DMS153 (cell line): ENCODE data around the gene PMEL.
"Not testable (repeated sequence)": the region's sequence is repeated elsewhere in the genome, so short reads cannot be mapped to it uniquely, and the experiment has no call there.

Experiments used
- DNase-seq: peaks from one replicate; lab custom pipeline; 2025; lab: John Stamatoyannopoulos, UW

PMEL gene

DNA sequence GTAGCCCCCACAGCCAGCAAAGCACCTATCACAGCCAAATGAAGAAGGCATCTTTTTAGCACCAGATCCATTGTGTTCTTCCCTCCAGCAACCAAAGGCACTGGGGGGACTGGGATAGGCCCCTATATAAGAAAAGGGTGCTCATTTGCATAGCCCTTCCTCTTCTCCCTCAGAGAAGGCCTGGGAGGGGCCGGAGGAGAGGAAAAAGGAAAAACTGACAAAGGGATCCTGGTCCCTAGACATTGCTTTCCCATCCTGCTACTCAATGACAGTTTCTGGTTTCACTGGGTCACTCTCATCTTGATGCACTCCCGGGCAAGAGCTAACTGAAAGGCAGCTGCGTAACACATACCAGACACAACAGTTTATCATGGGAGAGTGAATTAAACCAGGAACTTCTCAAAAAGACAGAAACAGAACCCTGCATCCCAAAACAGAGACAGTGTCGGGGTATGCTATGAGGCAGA lies at the start of gene PMEL:
PMEL (minus strand) TSS at position 102 of the 467 bp plus-strand sequence; CDS start at position 71, 31 bp downstream.
- DNase-seq: no peak

GRCh38 chr12:56014205-56014604 lies 48.4 kb upstream of the PMEL start:
- no peak for DNase-seq

DNA sequence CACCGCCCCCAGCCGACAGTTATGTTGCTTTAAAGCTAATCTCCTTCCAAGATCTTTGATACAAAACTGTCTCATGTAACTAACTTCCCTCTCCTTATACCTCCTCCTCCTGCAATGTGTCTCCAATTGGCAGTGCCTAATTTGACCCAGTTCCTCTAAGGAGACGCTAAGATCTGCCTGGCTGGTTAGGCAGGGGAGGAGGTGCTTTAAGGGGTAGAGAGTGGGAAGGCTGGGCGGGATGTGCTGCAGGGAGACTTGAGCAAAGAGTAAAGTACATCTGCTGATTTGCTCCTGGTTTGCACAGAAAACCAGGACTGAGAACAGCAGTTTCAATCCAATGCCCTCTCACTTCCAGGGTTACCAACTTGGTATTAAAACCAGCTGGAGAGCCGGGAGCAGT lies 47.6 kb upstream of the PMEL start:
- DNase-seq: no peak

DNA sequence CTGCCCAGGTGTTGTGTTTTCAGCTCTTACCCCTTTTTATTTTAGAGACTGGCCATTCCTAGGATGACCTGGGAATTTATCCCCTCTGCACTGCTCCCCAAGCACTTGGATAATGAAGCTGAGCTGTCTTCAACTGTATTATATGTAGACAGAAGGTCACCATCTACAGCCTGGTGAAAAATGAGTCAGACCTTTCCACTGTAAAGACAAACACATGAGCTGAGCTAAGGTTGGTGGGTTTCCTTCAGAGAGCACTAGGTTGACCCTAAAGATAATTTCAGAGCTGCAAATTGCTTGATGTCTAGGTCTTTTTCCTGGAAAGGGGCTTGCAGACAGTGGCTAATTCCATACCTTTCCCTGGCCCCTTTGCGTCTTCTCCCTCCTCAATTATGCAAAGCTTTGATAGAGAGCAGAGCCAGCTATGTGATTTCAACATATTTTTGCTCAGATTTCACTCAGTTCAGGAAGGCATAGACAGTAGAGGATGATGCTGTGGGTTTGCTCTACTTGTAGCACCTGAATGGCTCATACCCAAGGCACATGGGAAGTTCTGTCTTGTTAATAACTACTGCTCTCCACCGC lies 45.8 kb upstream of the PMEL start:
- DNase-seq: no peak

GRCh38 chr12:56010111-56010570 lies 44.3 kb upstream of the PMEL start:
- DNase-seq: no peak

DNA sequence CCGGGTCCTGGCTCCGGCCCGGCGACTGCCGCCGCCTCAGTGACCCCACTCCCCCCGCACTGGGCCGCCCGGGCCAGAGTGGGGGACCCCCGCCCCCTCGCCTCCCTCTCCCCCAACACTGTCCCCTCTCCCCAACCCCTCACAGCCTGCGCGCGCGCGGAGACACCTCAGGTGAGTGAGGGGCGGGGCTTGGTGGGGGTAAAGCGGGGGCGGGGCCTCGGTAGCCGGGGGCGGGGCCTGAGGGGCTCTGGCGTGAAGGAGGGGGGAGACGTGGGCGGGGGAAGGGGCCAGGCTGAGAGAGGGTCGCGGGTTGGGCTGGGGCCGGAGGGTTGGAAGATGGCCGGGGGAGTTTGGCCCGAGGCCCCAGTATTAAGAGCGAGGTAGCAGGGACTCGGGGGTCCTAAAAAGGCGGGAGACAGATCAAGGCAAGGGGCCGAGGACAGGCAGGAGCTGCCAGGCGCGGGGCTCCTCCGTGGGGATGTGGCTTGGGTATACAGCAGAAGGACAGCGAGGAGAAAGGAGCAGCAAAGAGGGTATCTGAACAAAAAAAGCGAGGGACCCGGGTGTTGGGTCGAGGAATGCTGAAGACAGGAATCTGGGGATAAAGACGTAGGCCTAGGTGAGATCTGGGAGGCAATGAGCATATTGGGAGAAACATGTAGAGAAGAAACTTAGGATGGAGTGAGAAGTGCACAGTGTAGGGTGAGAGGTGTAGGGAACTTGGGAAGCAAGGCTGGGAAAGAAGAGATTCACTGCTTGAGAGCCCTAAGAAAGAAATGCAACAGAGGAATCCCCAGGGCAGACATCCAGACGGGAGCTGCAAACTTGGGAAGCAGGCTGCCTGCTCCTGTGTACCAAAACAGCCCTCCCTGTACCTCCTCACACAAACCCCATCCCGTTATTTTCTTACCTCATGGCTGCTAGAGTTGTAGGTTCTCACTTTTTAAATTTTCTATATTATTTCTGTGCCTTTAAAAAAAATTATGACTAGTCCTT lies 42.0 kb upstream of the PMEL start:
- DNase-seq: no peak

DNA sequence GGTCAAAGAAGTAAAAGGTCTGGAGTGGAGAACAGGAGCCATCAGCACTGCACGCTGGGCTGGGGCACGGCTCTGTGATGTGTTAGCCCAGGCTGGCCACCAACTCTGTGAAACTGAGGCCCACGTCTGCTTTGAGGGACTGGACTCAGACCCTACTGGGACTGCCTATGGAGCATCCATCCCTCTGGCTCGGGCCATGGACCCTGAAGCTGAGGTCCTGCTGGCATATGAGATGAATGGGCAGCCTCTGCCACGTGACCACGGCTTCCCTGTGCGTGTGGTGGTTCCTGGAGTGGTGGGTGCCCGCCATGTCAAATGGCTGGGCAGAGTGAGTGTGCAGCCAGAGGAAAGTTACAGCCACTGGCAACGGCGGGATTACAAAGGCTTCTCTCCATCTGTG lies 38.4 kb upstream of the PMEL start:
- DNase-seq: no peak

GRCh38 chr12:56003376-56003775 lies 37.5 kb upstream of the PMEL start:
- DNase-seq: not testable (repeated sequence)

DNA sequence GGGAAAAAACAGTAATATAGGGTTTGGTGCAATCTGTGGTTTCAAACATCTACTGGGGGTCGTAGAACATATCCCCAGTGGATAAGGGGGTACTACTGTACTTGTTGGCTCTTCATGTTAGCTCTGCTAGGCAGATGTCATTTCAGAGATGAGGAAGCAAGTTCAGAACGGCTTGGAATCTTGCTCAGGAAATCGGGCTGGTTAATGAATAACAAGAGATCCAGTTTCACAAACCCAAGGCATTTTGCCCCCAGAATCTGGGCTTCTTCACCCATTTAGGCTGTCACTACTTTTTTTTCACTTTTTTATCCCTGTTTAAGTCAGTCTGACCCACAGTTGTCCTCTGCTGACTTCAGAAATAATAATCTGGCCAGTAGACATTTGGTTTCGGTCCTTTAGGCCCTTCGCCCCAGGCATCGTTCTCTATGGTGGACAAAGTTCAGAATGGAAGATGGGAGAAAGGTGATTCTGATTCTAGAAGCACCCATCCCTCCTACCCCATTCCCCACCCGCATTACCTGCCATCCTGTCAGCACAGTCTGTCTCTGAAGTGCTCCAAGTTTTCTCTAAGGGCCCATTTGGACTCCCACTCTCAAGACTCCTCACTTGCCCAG lies 35.8 kb upstream of the PMEL start:
- no peak for DNase-seq

GRCh38 chr12:55999999-56000540 lies 34.2 kb upstream of the PMEL start:
- DNase-seq: not testable (repeated sequence)

GRCh38 chr12:55999522-55999921 lies 33.7 kb upstream of the PMEL start:
- DNase-seq: not testable (repeated sequence)

DNA sequence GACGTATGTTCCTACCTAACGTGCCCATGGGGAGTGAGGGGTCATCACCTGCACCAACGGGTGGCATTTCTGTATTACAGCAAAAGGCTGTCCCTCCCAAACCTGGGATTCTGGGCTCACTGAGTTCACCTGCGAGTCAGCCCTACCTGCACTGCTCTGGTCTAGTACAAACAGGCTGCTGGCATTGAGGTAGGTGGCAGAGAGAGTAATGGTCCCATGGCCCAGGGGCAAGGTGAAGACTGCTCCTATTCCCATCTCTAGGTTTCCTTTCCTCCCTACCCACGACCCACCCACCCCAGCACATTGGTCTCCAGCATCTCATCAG lies 31.7 kb upstream of the PMEL start:
- DNase-seq: no peak

GRCh38 chr12:55996715-55997534 lies 31.1 kb upstream of the PMEL start, which contains the start of gene SUOX:
Gene SUOX (plus strand): TSS chr12:55997276. CDS start chr12:56002222, 4,946 bp downstream.
- DNase-seq: peak; percentile 87

- DNase-seq: peak; percentile 38
Observed at GRCh38 chr12:55996201-55996714, 30.4 kb upstream of the PMEL start.

GRCh38 chr12:55995366-55995765 lies 29.5 kb upstream of the PMEL start:
- DNase-seq: no peak

GRCh38 chr12:55993230-55993853 lies 27.5 kb upstream of the PMEL start:
- DNase-seq: no peak

DNA sequence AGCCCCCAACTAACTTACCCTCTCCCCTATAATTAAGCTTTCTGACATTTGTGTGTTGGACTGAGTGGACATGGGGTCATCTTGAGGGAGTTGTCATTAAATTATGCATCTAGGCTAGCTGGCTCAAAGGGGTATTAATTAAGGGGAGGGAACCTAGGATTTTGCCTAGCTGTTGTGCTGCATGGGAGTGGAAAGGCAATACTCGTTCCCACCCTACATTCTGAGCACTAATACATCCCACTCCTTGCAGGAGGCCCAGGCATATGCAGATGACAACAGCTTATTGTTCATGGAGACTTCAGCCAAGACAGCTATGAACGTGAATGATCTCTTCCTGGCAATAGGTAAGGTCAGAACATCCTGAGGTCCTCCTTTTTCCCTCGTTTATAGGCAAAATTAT lies 25.3 kb upstream of the PMEL start:
- DNase-seq: no peak

GRCh38 chr12:55985976-55986375 lies 20.1 kb upstream of the PMEL start:
- DNase-seq: not testable (repeated sequence)

DNA sequence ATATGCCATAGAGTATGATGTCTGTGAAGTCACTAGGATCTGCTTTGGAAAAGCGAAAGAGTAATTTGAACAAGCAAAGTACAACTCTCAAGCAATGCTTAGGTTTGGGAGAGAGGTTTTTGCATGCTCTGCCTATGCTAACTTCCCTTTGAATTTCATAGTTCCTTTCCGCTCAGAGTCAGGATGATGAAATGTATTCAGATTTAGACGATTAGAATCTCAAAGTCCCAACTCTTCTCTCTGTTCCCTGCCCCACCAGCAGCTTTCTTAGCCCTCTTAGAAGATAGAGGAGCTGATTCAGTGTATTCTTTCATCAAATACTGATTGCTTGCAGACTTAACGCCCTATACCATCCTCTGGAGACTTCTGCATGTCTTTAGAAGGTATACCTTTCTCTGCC lies 19.5 kb upstream of the PMEL start:
- DNase-seq: no peak

DNA sequence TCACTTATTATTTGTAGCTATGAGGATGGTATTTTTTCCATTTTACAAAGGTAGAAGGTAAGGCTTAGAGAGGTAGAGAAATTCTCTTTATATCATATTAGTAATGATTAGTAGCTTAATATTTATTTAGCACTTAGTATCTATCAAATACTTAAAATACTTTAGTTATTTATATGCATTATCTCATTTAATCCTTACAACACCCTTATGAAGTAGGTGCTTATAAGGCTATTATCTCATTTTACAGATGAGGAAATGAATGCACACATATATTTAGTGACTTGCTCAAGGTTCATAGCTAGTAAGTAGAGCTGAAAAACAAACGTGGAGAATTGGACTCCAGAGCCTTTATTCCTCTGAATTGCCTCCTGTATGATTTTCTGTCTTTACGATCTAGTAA lies 19.0 kb upstream of the PMEL start:
- DNase-seq: no peak
